NCI-H2227 treated with DMSO at 0.1 percent for 48 hours (cell line): ENCODE data around the gene CARD10.

Experiments
- DNase-seq: peaks from one replicate; lab custom pipeline; 2025; lab: John Stamatoyannopoulos, UW

CARD10 gene

GRCh38 chr22:37519268-37520195, at the start of gene CARD10:
Gene CARD10 (minus strand): TSS chr22:37519415. CDS start chr22:37519200, 215 bp downstream.
- DNase-seq, result no peak

GRCh38 chr22:37568448-37569008, 49.3 kb upstream of the CARD10 start:
- DNase-seq, result no peak

- DNase-seq, result no peak
These were observed 48.8 kb upstream of the CARD10 start for GRCh38 chr22:37568012-37568411.

- no peak for DNase-seq
These were observed 47.9 kb upstream of the CARD10 start for GRCh38 chr22:37566903-37567798.

GRCh38 chr22:37566329-37566837, 47.2 kb upstream of the CARD10 start:
- DNase-seq, result no peak

GRCh38 chr22:37565830-37566229, 46.6 kb upstream of the CARD10 start:
- no peak for DNase-seq

- DNase-seq, result no peak
These were observed 45.0 kb upstream of the CARD10 start for GRCh38 chr22:37564111-37564711.

GRCh38 chr22:37563153-37564081, 44.2 kb upstream of the CARD10 start:
- DNase-seq, result no peak

- DNase-seq, result no peak
These were observed 43.0 kb upstream of the CARD10 start for GRCh38 chr22:37562049-37562875.

- DNase-seq, result peak; percentile 16
These were observed 42.2 kb upstream of the CARD10 start for GRCh38 chr22:37561212-37562048.

GRCh38 chr22:37560608-37561211, 41.5 kb upstream of the CARD10 start:
- DNase-seq, result no peak

GRCh38 chr22:37559901-37560607, 40.8 kb upstream of the CARD10 start, which contains the start of gene CDC42EP1:
Gene CDC42EP1 (plus strand): TSS chr22:37560480. CDS start chr22:37566350, 5,870 bp downstream.
- no peak for DNase-seq

- DNase-seq, result no peak
These were observed 40.3 kb upstream of the CARD10 start for GRCh38 chr22:37559521-37559900.

GRCh38 chr22:37558815-37559214, 39.6 kb upstream of the CARD10 start:
- DNase-seq, result no peak

- no peak for DNase-seq
These were observed 38.2 kb upstream of the CARD10 start for GRCh38 chr22:37557321-37558001.

- DNase-seq, result no peak
These were observed 37.5 kb upstream of the CARD10 start for GRCh38 chr22:37556710-37557109.

- DNase-seq, result no peak
These were observed 35.8 kb upstream of the CARD10 start for GRCh38 chr22:37555029-37555428.
